Body of pancreas (tissue), 4 donors: ENCODE measurements around the gene TMEM117.

Source experiments
- CTCF ChIP-seq, 7 experiments: fragments of 450-650 bp in 4 of 7; fragments of 200-600 bp in 3 of 7; sonication (generic) in 3 of 7; IDR thresholded peaks; one replicate each; pipeline ENCODE4 v1.5.1; 2016 to 2019; ENCODE audit warnings: antibody characterized with exemption in 7 of 7
- POLR2A ChIP-seq, 3 donors: fragments of 450-650 bp; IDR thresholded peaks; one replicate each; pipeline ENCODE4 v1.6.1; 2016; ENCODE audit warnings: antibody characterized with exemption in 3 of 3, mild to moderate bottlenecking in 2 of 3

- TF ChIP-seq CTCF (IDR thresholded peaks at IDR 0.05) = no peak
- TF ChIP-seq POLR2A (IDR thresholded peaks at IDR 0.05) = no peak
These were observed 47.4 kb downstream of the TMEM117 start for GRCh38 chr12:43883311-43883710.
